DMS79 (cell line): Measurements from ENCODE around the gene KRT40.

Experiments
- DNase-seq: peaks from one replicate; lab custom pipeline; 2025; lab: John Stamatoyannopoulos, UW

The KRT40 gene

DNA sequence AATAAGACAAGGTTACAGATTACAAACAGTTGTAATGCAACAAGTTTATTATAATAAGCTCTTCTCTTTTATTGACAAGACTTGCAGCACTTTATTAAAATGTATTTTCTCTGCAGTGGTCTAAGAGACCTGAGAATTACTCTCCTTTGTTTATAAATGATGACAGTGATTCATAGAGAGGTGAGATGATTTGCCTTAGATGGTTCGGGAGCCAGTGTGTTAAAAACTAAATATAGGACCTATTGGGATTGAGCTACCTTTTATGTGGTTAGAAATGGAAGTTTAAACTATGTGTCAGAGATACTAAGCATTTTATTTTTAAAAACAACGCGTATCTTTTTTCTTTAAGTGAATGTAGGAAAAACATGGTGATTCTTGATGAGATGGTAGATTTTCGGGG is 12.7 kb upstream of the KRT40 start:
- DNase-seq = no peak

DNA sequence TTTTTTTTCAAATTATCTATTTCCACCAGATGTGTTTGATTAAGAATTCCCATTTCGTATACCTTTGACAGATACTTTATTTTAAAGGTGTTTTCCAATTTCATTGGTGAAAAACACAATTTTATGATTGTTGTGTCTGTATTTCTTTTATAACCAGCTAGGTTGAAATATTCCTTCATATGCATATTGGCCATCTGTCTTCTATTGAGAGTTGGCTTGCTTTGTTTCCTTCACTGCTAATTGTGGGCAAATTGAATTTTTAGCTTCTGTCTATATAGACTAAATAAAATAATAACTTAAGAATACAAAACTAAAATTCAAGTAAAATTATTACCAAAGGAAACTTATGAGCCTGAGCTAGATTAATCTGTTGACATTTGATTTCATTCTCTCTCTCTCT is 11.0 kb upstream of the KRT40 start:
- no peak for DNase-seq

GRCh38 chr17:40993839-40994238 is 9.7 kb upstream of the KRT40 start, which contains the start of gene KRTAP3-3:
TSS of gene KRTAP3-3 (minus strand) at chr17:40994164. CDS start at chr17:40994097, 67 bp downstream.
- DNase-seq = no peak

DNA sequence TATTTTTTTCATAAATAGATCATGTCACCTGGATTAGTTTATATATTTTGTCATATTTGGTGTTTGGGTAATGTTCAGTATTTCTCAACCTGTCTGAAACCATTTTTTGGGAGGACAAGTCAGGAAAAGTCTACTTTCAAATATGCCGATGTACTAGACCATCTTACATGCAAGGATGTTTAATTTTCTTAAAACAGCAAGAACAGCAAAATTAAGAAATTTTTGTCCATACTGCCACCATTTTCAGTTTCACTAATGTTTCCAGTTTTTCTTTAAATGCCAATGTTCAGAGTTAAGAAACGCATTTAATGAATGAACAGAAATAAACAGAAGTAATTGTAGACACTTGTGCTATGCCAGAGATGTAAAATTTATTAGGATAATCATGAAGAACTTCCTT is 9.0 kb upstream of the KRT40 start:
- no peak for DNase-seq

- DNase-seq = no peak
Measured at GRCh38 chr17:40992666-40993065, 8.5 kb upstream of the KRT40 start.

- DNase-seq = no peak
Measured at GRCh38 chr17:40986920-40987319, 2.8 kb upstream of the KRT40 start.

- DNase-seq = no peak
Measured at GRCh38 chr17:40981115-40981514, 3.0 kb downstream of the KRT40 start.

DNA sequence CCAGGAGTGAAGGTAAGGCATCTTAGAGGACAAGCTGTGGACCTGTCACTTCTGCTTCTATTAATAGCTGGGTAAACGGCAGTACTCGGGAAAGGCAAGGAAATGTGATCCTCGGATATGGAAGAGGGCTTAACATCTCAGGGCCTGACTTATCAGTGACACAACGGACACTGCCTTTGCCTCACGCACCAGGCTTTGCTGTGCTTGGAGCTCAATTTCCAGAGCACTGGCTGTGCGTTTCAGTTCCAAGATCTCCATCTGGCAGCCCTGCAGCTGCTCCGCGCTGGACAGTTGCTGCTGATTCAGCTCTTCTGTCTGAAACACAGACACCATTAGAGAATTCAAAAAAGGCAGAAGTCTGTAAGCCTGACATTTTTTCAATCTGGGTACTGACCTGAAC is 3.5 kb downstream of the KRT40 start:
- no peak for DNase-seq

GRCh38 chr17:40980117-40980516 is 4.0 kb downstream of the KRT40 start:
- no peak for DNase-seq

- no peak for DNase-seq
Measured at GRCh38 chr17:40978575-40979151, 5.5 kb downstream of the KRT40 start.

GRCh38 chr17:40975516-40975915 is 8.6 kb downstream of the KRT40 start:
- no peak for DNase-seq

GRCh38 chr17:40974366-40974765 is 9.8 kb downstream of the KRT40 start:
- no peak for DNase-seq

DNA sequence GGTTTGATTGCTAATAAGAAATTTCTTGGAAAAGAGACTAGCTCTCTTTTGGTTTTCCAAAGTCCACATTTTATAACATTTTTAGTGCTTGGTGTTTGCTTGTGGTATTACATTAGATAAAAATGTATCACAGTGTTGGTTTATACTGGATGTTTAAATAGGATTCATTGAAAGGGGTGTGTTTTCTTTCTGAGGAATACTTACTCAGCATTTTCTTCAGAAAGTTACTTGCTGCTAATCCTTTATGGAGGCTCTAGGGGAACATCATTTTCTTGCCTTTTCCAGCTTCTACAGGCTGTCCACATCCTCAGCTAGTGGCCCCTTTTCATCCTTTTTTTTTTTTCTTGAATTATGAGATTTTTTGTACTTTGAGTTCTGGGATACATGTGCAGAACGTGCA is 16.5 kb downstream of the KRT40 start:
- DNase-seq = no peak

GRCh38 chr17:40966848-40967247 is 17.3 kb downstream of the KRT40 start, which contains the start of gene KRT39:
TSS of gene KRT39 (minus strand) at chr17:40966948. CDS start at chr17:40966856, 92 bp downstream.
- no peak for DNase-seq

- no peak for DNase-seq
Measured at GRCh38 chr17:40963838-40964237, 20.3 kb downstream of the KRT40 start.

GRCh38 chr17:40962059-40962561 is 22.0 kb downstream of the KRT40 start:
- DNase-seq = no peak

- DNase-seq = no peak
Measured at GRCh38 chr17:40961591-40961990, 22.5 kb downstream of the KRT40 start.

DNA sequence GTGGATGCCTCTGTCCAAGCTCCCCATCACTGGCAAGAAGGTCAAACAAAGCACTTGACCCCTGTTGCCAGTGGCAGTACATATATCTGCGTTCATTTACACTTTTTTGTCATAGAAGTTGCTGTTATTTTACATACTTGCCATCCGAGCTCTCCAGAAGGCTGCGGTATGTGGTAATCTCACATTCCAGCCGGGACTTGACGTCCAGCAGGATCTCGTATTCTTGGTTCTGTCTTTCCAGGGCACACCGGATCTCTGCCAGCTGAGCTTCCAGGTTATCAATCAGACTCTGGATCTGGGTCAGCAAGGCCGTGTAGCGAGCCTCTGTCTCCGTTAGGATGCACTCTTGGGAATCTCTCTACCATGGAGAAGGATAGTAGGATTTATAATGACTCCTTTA is 24.0 kb downstream of the KRT40 start:
- DNase-seq = no peak

GRCh38 chr17:40958086-40958953 is 25.8 kb downstream of the KRT40 start:
- no peak for DNase-seq

- no peak for DNase-seq
Measured at GRCh38 chr17:40956401-40957254, 27.5 kb downstream of the KRT40 start.

DNA sequence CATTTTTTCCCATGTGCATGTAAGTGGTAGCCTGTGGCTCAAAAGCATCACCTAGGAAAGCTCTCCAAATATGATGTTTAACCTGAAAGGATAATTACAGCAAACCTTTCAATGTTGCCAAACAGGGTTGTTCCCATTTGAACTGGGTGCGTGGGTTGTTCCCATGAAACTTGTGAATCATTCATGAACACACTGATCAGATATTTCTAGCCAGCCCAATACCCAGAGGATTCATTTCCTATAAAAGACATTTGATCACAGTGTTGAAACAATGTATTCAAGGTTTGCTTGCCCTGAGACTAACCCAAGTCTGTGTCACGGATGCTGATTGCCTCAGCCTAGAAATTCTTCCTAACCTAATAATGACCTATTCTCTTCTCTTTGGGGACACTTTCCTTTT is 30.2 kb downstream of the KRT40 start:
- DNase-seq = no peak

DNA sequence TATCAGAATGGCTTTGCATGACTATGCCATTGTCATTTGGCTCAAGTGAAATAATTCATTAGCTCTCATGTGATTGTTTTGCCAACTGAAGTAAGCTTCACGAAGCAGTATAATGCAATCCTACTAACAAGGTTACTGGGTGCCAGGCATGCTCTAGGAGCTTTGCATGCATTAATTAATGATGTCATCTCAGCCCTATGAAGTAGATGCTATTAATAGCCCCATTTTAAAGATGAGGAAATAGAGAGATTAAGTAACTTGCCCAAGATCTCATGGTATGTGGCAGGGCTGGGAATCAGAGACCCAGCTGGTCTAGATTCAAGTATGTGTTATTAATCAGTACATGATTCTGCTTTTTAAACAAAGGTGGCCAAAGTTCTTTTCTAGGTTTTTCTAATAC is 31.5 kb downstream of the KRT40 start:
- DNase-seq = no peak
